Upper lobe of left lung (tissue), 4 donors: ENCODE measurements around the gene GMDS.

ENCODE experiments used
- CTCF ChIP-seq, 6 experiments: fragments of 450-650 bp in 4 of 6; fragments of 200-600 bp in 2 of 6; sonication (generic) in 2 of 6; IDR thresholded peaks; one replicate each; pipeline ENCODE4 v1.5.1; 2016 to 2019; ENCODE audit warnings: antibody characterized with exemption in 6 of 6
- POLR2A ChIP-seq, 4 donors: fragments of 450-650 bp; IDR thresholded peaks; one replicate each; pipeline ENCODE4 v1.5.1; 2016 to 2017; ENCODE audit warnings: antibody characterized with exemption in 4 of 4, mild to moderate bottlenecking in 2 of 4

- no peak for TF ChIP-seq POLR2A (IDR thresholded peaks at IDR 0.05)
- TF ChIP-seq CTCF (IDR thresholded peaks at IDR 0.05), result no peak
These were observed 483.9 kb downstream of the GMDS start for GRCh38 chr6:1761477-1761877.
